HepG2 (cell line): ENCODE results near the gene CENPC.

Experiments used
- BRCA1 ChIP-seq: sonication (generic); formaldehyde crosslinking; IDR thresholded peaks from 2 replicates; pipeline ENCODE4 v1.4.0; 2020; ENCODE audit warnings: missing genetic modification reagents
- EZH2 ChIP-seq: conservative IDR thresholded peaks from 2 replicates; pipeline ENCODE4 v1.6.1; 2012; ENCODE audit warnings: mild to moderate bottlenecking, low read depth, low read length, moderate library complexity
- FOXP1 ChIP-seq, 2 experiments: fragments of 450-650 bp in 1 of 2; IDR thresholded peaks; 2 replicates each; pipeline ENCODE4 v1.6.1; 2017 to 2018; ENCODE audit warnings: antibody characterized with exemption in 1 of 2
- HNRNPK ChIP-seq: fragments of 200-400 bp; formaldehyde crosslinking; IDR thresholded peaks from 2 replicates; pipeline ENCODE4 v1.6.1; 2018; ENCODE audit warnings: low read length, low read depth, moderate library complexity, mild to moderate bottlenecking; ENCODE audit not compliant: poor library complexity, severe bottlenecking
- MIXL1 ChIP-seq: IDR thresholded peaks from 2 replicates; pipeline ENCODE4 v1.6.1; 2016
- POLR2A ChIP-seq, 2 experiments: IDR thresholded peaks; 2 replicates each; pipeline ENCODE4 v1.6.1; 2011; ENCODE audit warnings: low read depth in 2 of 2, low read length in 2 of 2, mild to moderate bottlenecking in 1 of 2, moderate library complexity in 1 of 2; ENCODE audit not compliant: insufficient read depth in 1 of 2
- RELA ChIP-seq: sonication (generic); formaldehyde crosslinking; IDR thresholded peaks from 2 replicates; pipeline ENCODE4 v1.4.0; 2020; ENCODE audit warnings: missing genetic modification reagents
- ZFX ChIP-seq: sonication (generic); formaldehyde crosslinking; IDR thresholded peaks from 2 replicates; pipeline ENCODE4 v1.4.0; 2020; ENCODE audit warnings: mild to moderate bottlenecking, low read depth, missing genetic modification reagents, moderate library complexity
- ZNF354B ChIP-seq: sonication (generic); formaldehyde crosslinking; IDR thresholded peaks from 2 replicates; pipeline ENCODE4 v1.8.0; 2022; ENCODE audit warnings: mild to moderate bottlenecking, missing genetic modification reagents
- ZNF547 ChIP-seq: sonication (generic); formaldehyde crosslinking; IDR thresholded peaks from 2 replicates; pipeline ENCODE4 v1.5.1; 2020; ENCODE audit warnings: mild to moderate bottlenecking, missing genetic modification reagents
- ZNF644 ChIP-seq: IDR thresholded peaks from 2 replicates; pipeline ENCODE4 v1.6.1; 2016; ENCODE audit warnings: low read depth
- TF ChIP-seq, protein P1 (sequence below): sonication (generic); formaldehyde crosslinking; IDR thresholded peaks from 2 replicates; pipeline ENCODE4 v1.5.0; 2020; ENCODE audit warnings: mild to moderate bottlenecking, missing genetic modification reagents, moderate library complexity
- TF ChIP-seq, protein P2 (sequence below): sonication (generic); formaldehyde crosslinking; IDR thresholded peaks from 2 replicates; pipeline ENCODE4 v1.5.0; 2020; ENCODE audit warnings: mild to moderate bottlenecking, missing genetic modification reagents

DNA sequence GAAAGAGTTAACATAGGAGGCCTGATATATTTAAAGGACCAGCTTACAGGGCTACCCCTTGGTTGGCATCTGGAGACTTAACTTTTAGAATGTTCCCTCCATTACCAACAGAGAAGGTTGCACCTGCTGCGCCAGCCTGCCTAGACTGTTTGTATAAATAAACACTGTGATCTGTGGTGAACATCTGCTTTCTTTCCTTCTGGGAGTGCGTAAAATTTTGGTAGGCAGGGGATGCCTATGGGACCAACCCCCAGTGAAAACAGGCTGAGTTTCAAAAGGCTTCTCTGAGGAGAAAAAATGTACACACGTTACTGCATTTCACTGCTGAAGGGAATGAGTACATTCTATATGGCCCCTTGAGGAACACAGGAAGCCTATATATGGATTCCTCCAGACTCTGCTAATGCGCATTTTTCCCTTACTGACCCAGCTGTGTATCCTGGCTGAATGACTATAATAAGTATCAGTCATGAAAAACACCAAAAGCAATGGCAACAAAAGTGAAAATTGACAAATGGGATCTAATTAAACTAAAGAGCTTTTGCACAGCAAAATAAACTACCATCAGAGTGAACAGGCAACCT, 13.8 kb downstream of the CENPC start:
- TF ChIP-seq POLR2A (IDR thresholded peaks at IDR 0.05; ENCODE audit: insufficient read depth in 1 of 2, low read depth in 2 of 2, low read length in 2 of 2) (no peak), HNRNPK (no peak), ZNF547 (CRISPR knock-in tag) (no peak), FOXP1 (IDR thresholded peaks at IDR 0.05) (no peak), FOXP1 (CRISPR knock-in tag; IDR thresholded peaks at IDR 0.05) (no peak), ZNF354B (no peak), EZH2 (no peak), RELA (no peak), BRCA1 (no peak), ZFX (no peak), ZNF644 (CRISPR knock-in tag) (no peak), MIXL1 (CRISPR knock-in tag) (no peak)
- TF ChIP-seq, protein P1, sequence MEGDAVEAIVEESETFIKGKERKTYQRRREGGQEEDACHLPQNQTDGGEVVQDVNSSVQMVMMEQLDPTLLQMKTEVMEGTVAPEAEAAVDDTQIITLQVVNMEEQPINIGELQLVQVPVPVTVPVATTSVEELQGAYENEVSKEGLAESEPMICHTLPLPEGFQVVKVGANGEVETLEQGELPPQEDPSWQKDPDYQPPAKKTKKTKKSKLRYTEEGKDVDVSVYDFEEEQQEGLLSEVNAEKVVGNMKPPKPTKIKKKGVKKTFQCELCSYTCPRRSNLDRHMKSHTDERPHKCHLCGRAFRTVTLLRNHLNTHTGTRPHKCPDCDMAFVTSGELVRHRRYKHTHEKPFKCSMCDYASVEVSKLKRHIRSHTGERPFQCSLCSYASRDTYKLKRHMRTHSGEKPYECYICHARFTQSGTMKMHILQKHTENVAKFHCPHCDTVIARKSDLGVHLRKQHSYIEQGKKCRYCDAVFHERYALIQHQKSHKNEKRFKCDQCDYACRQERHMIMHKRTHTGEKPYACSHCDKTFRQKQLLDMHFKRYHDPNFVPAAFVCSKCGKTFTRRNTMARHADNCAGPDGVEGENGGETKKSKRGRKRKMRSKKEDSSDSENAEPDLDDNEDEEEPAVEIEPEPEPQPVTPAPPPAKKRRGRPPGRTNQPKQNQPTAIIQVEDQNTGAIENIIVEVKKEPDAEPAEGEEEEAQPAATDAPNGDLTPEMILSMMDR (CRISPR knock-in tag): no peak
- TF ChIP-seq, protein P2, sequence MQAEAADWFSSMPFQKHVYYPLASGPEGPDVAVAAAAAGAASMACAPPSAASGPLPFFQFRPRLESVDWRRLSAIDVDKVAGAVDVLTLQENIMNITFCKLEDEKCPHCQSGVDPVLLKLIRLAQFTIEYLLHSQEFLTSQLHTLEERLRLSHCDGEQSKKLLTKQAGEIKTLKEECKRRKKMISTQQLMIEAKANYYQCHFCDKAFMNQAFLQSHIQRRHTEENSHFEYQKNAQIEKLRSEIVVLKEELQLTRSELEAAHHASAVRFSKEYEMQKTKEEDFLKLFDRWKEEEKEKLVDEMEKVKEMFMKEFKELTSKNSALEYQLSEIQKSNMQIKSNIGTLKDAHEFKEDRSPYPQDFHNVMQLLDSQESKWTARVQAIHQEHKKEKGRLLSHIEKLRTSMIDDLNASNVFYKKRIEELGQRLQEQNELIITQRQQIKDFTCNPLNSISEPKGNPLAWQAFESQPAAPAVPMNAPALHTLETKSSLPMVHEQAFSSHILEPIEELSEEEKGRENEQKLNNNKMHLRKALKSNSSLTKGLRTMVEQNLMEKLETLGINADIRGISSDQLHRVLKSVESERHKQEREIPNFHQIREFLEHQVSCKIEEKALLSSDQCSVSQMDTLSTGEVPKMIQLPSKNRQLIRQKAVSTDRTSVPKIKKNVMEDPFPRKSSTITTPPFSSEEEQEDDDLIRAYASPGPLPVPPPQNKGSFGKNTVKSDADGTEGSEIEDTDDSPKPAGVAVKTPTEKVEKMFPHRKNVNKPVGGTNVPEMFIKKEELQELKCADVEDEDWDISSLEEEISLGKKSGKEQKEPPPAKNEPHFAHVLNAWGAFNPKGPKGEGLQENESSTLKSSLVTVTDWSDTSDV: no peak
